Endothelial cell of umbilical vein (primary cell): ENCODE measurements around the gene ST6GAL1. TPM values are rescaled to one million over a fixed set of nuclear protein-coding genes. Genes with fewer than 3 reads are reported as not detected.

Source experiments
- BruUV-seq: library from RNA; stranded (reverse); fragments of 400-500 nt; replicated peaks from 2 replicates; lab custom pipeline; 2021; lab: Mats Ljungman, UMichigan
- CTCF ChIA-PET: fragments of 300-600, 350-600 bp; sonication (Branson Sonifier 250); formaldehyde crosslinking; loops from one replicate; lab custom pipeline; 2021; ENCODE audit warnings: antibody characterized with exemption, inconsistent platforms; lab: Charles Lee
- POLR2A ChIA-PET: fragments of 300-600, 350-600 bp; sonication (Branson Sonifier 250); formaldehyde crosslinking; loops from one replicate; lab custom pipeline; 2021; ENCODE audit warnings: antibody characterized with exemption, inconsistent platforms; lab: Charles Lee
- DNase-seq: peaks from one replicate; pipeline ENCODE4 v3.0.0-alpha.2; 2011; ENCODE audit warnings: low read depth, low spot score
- FAIRE-seq: peaks from 2 replicates; lab custom pipeline; 2011; peaks lifted over from hg19 to GRCh38; lab: Jason Lieb, UNC
- H2AFZ ChIP-seq: 2 replicates; pipeline ENCODE4 v1.6.0; 2012; ENCODE audit warnings: low read depth, low read length, control low read depth, inconsistent platforms
- H3K27ac ChIP-seq: 2 replicates; pipeline ENCODE4 v1.5.1; 2011; ENCODE audit warnings: low read depth, mild to moderate bottlenecking, control low read depth, low read length, moderate library complexity; ENCODE audit not compliant: insufficient read depth
- H3K27me3 ChIP-seq, 2 experiments: 2 replicates each; pipeline versions ENCODE4 v1.6.0 to v1.6.1; 2011; ENCODE audit warnings: low read length in 2 of 2, mixed read lengths in 1 of 2; ENCODE audit not compliant: control insufficient read depth in 2 of 2, insufficient read depth in 2 of 2
- H3K36me3 ChIP-seq, 2 experiments: 2 replicates in 1 of 2; 3 replicates in 1 of 2; pipeline ENCODE4 v1.5.1; 2011; ENCODE audit warnings: low read length in 2 of 2, mild to moderate bottlenecking in 1 of 2, moderate library complexity in 1 of 2; ENCODE audit not compliant: control insufficient read depth in 2 of 2, insufficient read depth in 2 of 2; ENCODE audit errors: extremely low read depth in 1 of 2
- H3K4me1 ChIP-seq: 3 replicates; pipeline ENCODE4 v1.5.1; 2011; ENCODE audit warnings: mild to moderate bottlenecking, low read length; ENCODE audit not compliant: control insufficient read depth, insufficient read depth; ENCODE audit errors: extremely low read depth
- H3K4me2 ChIP-seq: 2 replicates; pipeline ENCODE4 v1.6.1; 2011; ENCODE audit warnings: low read length, control low read depth, mixed read lengths; ENCODE audit not compliant: insufficient read depth
- H3K4me3 ChIP-seq, 3 experiments: fragments of 200-600 bp in 1 of 3; sonication (generic), shearing (Covaris generic) in 1 of 3; replicated peaks in 1 of 3; 2 replicates each; pipeline ENCODE4 v1.5.1; 2011 to 2016; ENCODE audit warnings: control low read depth in 3 of 3, low read length in 3 of 3, mild to moderate bottlenecking in 2 of 3, inconsistent platforms in 1 of 3, low read depth in 1 of 3, moderate library complexity in 1 of 3; ENCODE audit not compliant: insufficient read depth in 1 of 3
- H3K79me2 ChIP-seq: 2 replicates; pipeline ENCODE4 v1.6.0; 2012; ENCODE audit warnings: low read length, inconsistent platforms; ENCODE audit not compliant: control insufficient read depth, insufficient read depth
- H3K9ac ChIP-seq: replicated peaks from 2 replicates; pipeline ENCODE3; 2011; ENCODE audit warnings: low read length, control low read depth; ENCODE audit not compliant: insufficient read depth; ENCODE audit errors: extremely low read depth
- H3K9me1 ChIP-seq: replicated peaks from 3 replicates; pipeline ENCODE4 v1.6.0; 2011; ENCODE audit warnings: mild to moderate bottlenecking, low read length; ENCODE audit not compliant: control insufficient read depth, insufficient read depth; ENCODE audit errors: extremely low read depth
- H3K9me3 ChIP-seq: replicated peaks from 2 replicates; pipeline ENCODE4 v1.5.1; 2012; ENCODE audit warnings: low read length, inconsistent platforms; ENCODE audit not compliant: control insufficient read depth, insufficient read depth
- H4K20me1 ChIP-seq: replicated peaks from 2 replicates; pipeline ENCODE3; 2011; ENCODE audit warnings: mild to moderate bottlenecking, low read length; ENCODE audit not compliant: control insufficient read depth, insufficient read depth; ENCODE audit errors: extremely low read depth
- EZH2 ChIP-seq: IDR thresholded peaks from 2 replicates; pipeline ENCODE4 v1.6.1; 2012; ENCODE audit warnings: borderline replicate concordance, low read depth, mild to moderate bottlenecking, moderate library complexity, low read length, inconsistent platforms; ENCODE audit not compliant: severe bottlenecking
- FOS ChIP-seq: IDR thresholded peaks from 2 replicates; pipeline ENCODE4 v1.6.1; 2011; ENCODE audit warnings: mild to moderate bottlenecking, low read length, moderate library complexity, borderline replicate concordance; ENCODE audit not compliant: insufficient read depth
- GATA2 ChIP-seq: IDR thresholded peaks from 2 replicates; pipeline ENCODE4 v1.7.0; 2011; ENCODE audit warnings: low read depth, mild to moderate bottlenecking, moderate library complexity, mixed read lengths, low read length; ENCODE audit not compliant: insufficient read length, insufficient read depth
- JUN ChIP-seq: IDR thresholded peaks from 2 replicates; pipeline ENCODE4 v1.6.1; 2011; ENCODE audit warnings: borderline replicate concordance, low read depth; ENCODE audit not compliant: insufficient read length, insufficient read depth
- MYC ChIP-seq: IDR thresholded peaks from one replicate; pipeline ENCODE4 v1.6.1; 2011; ENCODE audit warnings: mild to moderate bottlenecking, low read depth, low read length
- POLR2A ChIP-seq: IDR thresholded peaks from 2 replicates; pipeline ENCODE4 v1.6.1; 2012; ENCODE audit warnings: low read depth, mild to moderate bottlenecking, control low read depth, low read length
- POLR2AphosphoS5 ChIP-seq: IDR thresholded peaks from 2 replicates; pipeline ENCODE4 v1.6.1; 2012; ENCODE audit warnings: low read depth, mild to moderate bottlenecking, control low read depth, low read length, moderate library complexity; ENCODE audit not compliant: insufficient read depth
- dilution Hi-C: fragments of 300-500 bp; cut with MboI; formaldehyde crosslinking; loops from one replicate; pipeline ENCODE4 v1.15.0; 2019; ENCODE audit warnings: low sequenced_read_pairs; ENCODE audit not compliant: extremely low pct_ligation_motif_present
- intact Hi-C: fragments of 100-400 bp; cut with micrococcal nuclease; formaldehyde crosslinking; loops from one replicate; pipeline ENCODE4 v1.10.0; 2022
- polyA plus RNA-seq, 4 experiments: library from polyadenylated mRNA; depleted of rRNA in 3 of 4; stranded (reverse) in 3 of 4; unstranded in 1 of 4; fragments of >200 nt; gene quantifications; 2 replicates each; pipeline versions ENCODE4 v1.2.1 to v1.2.3, GENCODE V29; 2011 to 2012; ENCODE audit warnings: missing spikeins in 1 of 4
- total RNA-seq: library from RNA; stranded (reverse); gene quantifications from 2 replicates; pipeline ENCODE4 v1.2.3, GENCODE V29; 2021
- TF ChIP-seq, protein P1 (sequence below), 2 donors: IDR thresholded peaks; 1 replicate in 1 of 2; 2 replicates in 1 of 2; pipeline ENCODE4 v1.5.1; 2011; ENCODE audit warnings: low read length in 2 of 2, mild to moderate bottlenecking in 2 of 2, moderate library complexity in 2 of 2, control low read depth in 1 of 2, inconsistent platforms in 1 of 2, low read depth in 1 of 2; ENCODE audit not compliant: insufficient read depth in 1 of 2; ENCODE audit errors: extremely low read depth in 1 of 2
- TF ChIP-seq, protein P2 (sequence below): IDR thresholded peaks from 2 replicates; pipeline ENCODE4 v1.6.1; 2011; ENCODE audit not compliant: insufficient read depth, insufficient read length

Gene ST6GAL1
- total and polyA plus RNA-seq, 2 donors (not counting 3 experiments of a cell fraction or from before 2014, with no cell fraction given): 63.9 to 101 TPM

GRCh38 chr3:187026317-187026670, 96.0 kb downstream of the ST6GAL1 start:
- Histone ChIP-seq H3K27ac (no peak overlapping the region), H3K9me3 (no peaks in the 10 kb centered on the region), H3K4me3 (no peak overlapping the region), H3K4me1 (no peaks in the 10 kb centered on the region), H2AFZ (no peak overlapping the region), H3K36me3 (peaks cover 0 to 3% of the 10 kb centered on the region in 2 experiments), H3K9me1 (no peaks in the 10 kb centered on the region), H3K9ac (no peak overlapping the region), H4K20me1 (peaks cover 3% of the 10 kb centered on the region), H3K4me2 (no peak overlapping the region), H3K27me3 (no peaks in the 10 kb centered on the region), H3K79me2 (peaks cover 3% of the 10 kb centered on the region)
- DNase-seq (no peak), FAIRE-seq (no peak)
- no TSS peak for BruUV-seq
- intact Hi-C loops (no loop called here), dilution Hi-C loops (no loop called here)
- ChIA-PET CTCF (interaction anchor here (1.2 kb wide), 2 partner anchors 10 to 15 kb away, joined by 3 to 5 read pairs; no protein-coding TSS in a partner anchor), POLR2A (no interaction called here)
- TF ChIP-seq EZH2 (no peak), MYC (no peak), JUN (no peak), GATA2 (no peak), FOS (no peak), POLR2A (no peak), POLR2AphosphoS5 (no peak)
- TF ChIP-seq, protein P1, sequence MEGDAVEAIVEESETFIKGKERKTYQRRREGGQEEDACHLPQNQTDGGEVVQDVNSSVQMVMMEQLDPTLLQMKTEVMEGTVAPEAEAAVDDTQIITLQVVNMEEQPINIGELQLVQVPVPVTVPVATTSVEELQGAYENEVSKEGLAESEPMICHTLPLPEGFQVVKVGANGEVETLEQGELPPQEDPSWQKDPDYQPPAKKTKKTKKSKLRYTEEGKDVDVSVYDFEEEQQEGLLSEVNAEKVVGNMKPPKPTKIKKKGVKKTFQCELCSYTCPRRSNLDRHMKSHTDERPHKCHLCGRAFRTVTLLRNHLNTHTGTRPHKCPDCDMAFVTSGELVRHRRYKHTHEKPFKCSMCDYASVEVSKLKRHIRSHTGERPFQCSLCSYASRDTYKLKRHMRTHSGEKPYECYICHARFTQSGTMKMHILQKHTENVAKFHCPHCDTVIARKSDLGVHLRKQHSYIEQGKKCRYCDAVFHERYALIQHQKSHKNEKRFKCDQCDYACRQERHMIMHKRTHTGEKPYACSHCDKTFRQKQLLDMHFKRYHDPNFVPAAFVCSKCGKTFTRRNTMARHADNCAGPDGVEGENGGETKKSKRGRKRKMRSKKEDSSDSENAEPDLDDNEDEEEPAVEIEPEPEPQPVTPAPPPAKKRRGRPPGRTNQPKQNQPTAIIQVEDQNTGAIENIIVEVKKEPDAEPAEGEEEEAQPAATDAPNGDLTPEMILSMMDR (IDR thresholded peaks at IDR 0.05; ENCODE audit: extremely low read depth in 1 of 2, insufficient read depth in 1 of 2, low read depth in 1 of 2, low read length in 2 of 2): no peak
- TF ChIP-seq, protein P2, sequence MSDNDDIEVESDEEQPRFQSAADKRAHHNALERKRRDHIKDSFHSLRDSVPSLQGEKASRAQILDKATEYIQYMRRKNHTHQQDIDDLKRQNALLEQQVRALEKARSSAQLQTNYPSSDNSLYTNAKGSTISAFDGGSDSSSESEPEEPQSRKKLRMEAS: no peak
